Ishikawa (cell line): ENCODE measurements around the gene B4GALT1.

ENCODE experiments used
- CEBPB ChIP-seq: IDR thresholded peaks from 2 replicates; pipeline ENCODE4 v1.6.1; 2012
- CREB1 ChIP-seq: IDR thresholded peaks from 2 replicates; pipeline ENCODE4 v1.6.1; 2012; ENCODE audit warnings: low read depth
- EGR1 ChIP-seq: IDR thresholded peaks from 2 replicates; pipeline ENCODE4 v1.6.1; 2012
- EP300 ChIP-seq: IDR thresholded peaks from 2 replicates; pipeline ENCODE4 v1.6.1; 2012; ENCODE audit warnings: borderline replicate concordance
- FOXM1 ChIP-seq: IDR thresholded peaks from 2 replicates; pipeline ENCODE4 v1.6.1; 2012; ENCODE audit warnings: low read depth, borderline replicate concordance
- NFIC ChIP-seq: IDR thresholded peaks from 2 replicates; pipeline ENCODE4 v1.6.1; 2012
- RAD21 ChIP-seq: IDR thresholded peaks from 2 replicates; pipeline ENCODE4 v1.6.1; 2012; ENCODE audit warnings: low read depth
- TAF1 ChIP-seq: IDR thresholded peaks from 2 replicates; pipeline ENCODE4 v1.6.1; 2012; ENCODE audit warnings: low read depth, mild to moderate bottlenecking
- TCF12 ChIP-seq: IDR thresholded peaks from 2 replicates; pipeline ENCODE4 v1.6.1; 2012; ENCODE audit warnings: low read depth
- TEAD4 ChIP-seq: IDR thresholded peaks from 2 replicates; pipeline ENCODE4 v1.6.1; 2012
- YY1 ChIP-seq: IDR thresholded peaks from 2 replicates; pipeline ENCODE4 v1.6.1; 2012; ENCODE audit warnings: low read depth
- ZBTB7A ChIP-seq: IDR thresholded peaks from 2 replicates; pipeline ENCODE4 v1.6.1; 2012; ENCODE audit warnings: low read depth
- TF ChIP-seq, protein P1 (sequence below): IDR thresholded peaks from 2 replicates; pipeline ENCODE4 v1.6.1; 2012
- TF ChIP-seq, protein P2 (sequence below): IDR thresholded peaks from 2 replicates; pipeline ENCODE4 v1.6.1; 2012; ENCODE audit warnings: low read depth, mild to moderate bottlenecking
- TF ChIP-seq, protein P3 (sequence below): IDR thresholded peaks from 2 replicates; pipeline ENCODE4 v1.6.1; 2012

Gene B4GALT1

DNA sequence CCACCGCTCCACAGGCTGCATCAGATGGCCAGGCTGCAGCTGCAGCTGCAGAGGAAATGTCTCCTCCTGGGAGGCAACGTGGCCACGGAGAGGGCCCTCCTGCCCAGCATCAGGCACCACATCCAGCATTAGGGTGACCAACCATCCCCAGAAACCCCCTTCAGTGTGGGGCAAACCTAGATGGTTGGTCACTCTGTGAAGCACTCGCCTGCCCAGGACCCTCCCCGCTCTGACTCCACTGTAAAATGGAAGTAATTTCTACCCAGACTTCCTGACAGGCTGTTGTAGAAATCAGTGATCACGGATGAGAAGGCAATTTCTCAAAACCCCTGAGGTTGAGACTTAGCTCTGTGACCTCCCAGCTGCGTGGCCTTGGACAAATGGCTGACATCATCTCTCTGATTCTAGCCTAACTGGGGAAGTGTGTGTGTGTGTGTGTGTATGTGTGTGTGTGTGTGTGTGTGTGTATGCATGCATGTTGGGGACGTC lies 31.6 kb downstream of the B4GALT1 start:
- TF ChIP-seq RAD21 (no peak), NFIC (no peak), ZBTB7A (no peak), EGR1 (no peak), CREB1 (no peak), FOXM1 (no peak), TCF12 (no peak), EP300 (no peak), TAF1 (no peak)
- TF ChIP-seq, protein P1, sequence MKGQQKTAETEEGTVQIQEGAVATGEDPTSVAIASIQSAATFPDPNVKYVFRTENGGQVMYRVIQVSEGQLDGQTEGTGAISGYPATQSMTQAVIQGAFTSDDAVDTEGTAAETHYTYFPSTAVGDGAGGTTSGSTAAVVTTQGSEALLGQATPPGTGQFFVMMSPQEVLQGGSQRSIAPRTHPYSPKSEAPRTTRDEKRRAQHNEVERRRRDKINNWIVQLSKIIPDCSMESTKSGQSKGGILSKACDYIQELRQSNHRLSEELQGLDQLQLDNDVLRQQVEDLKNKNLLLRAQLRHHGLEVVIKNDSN, result no peak
- TF ChIP-seq, protein P2, sequence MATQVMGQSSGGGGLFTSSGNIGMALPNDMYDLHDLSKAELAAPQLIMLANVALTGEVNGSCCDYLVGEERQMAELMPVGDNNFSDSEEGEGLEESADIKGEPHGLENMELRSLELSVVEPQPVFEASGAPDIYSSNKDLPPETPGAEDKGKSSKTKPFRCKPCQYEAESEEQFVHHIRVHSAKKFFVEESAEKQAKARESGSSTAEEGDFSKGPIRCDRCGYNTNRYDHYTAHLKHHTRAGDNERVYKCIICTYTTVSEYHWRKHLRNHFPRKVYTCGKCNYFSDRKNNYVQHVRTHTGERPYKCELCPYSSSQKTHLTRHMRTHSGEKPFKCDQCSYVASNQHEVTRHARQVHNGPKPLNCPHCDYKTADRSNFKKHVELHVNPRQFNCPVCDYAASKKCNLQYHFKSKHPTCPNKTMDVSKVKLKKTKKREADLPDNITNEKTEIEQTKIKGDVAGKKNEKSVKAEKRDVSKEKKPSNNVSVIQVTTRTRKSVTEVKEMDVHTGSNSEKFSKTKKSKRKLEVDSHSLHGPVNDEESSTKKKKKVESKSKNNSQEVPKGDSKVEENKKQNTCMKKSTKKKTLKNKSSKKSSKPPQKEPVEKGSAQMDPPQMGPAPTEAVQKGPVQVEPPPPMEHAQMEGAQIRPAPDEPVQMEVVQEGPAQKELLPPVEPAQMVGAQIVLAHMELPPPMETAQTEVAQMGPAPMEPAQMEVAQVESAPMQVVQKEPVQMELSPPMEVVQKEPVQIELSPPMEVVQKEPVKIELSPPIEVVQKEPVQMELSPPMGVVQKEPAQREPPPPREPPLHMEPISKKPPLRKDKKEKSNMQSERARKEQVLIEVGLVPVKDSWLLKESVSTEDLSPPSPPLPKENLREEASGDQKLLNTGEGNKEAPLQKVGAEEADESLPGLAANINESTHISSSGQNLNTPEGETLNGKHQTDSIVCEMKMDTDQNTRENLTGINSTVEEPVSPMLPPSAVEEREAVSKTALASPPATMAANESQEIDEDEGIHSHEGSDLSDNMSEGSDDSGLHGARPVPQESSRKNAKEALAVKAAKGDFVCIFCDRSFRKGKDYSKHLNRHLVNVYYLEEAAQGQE, result no peak

DNA sequence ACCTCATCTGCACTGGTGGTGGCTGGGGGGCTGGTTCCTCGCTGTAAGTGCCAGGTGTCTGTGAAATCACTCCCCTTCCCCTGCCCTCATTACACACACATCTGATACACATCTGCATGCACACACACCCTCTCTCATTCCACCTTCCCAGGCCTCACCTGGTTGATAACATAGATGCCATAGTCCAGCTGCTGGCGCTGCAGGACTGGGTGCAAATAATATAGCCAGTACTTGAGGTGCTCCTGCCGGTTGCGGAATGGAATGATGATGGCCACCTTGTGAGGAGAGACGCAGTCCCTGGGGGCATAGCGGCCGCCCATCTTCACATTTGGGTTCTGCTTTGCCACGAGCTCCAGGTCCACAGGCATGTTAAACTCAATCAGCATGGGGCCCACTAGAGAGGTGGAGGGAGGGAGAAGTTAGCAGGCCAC lies 32.1 kb downstream of the B4GALT1 start:
- TF ChIP-seq RAD21 (no peak), EP300 (no peak), EGR1 (no peak), TEAD4 (no peak), ZBTB7A (no peak), FOXM1 (no peak), NFIC (no peak), CREB1 (no peak), CEBPB (no peak), TCF12 (no peak), YY1 (no peak), TAF1 (no peak)
- TF ChIP-seq, protein P3, sequence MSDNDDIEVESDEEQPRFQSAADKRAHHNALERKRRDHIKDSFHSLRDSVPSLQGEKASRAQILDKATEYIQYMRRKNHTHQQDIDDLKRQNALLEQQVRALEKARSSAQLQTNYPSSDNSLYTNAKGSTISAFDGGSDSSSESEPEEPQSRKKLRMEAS, result no peak
- TF ChIP-seq, protein P2, result no peak
- TF ChIP-seq, protein P1, result no peak

DNA sequence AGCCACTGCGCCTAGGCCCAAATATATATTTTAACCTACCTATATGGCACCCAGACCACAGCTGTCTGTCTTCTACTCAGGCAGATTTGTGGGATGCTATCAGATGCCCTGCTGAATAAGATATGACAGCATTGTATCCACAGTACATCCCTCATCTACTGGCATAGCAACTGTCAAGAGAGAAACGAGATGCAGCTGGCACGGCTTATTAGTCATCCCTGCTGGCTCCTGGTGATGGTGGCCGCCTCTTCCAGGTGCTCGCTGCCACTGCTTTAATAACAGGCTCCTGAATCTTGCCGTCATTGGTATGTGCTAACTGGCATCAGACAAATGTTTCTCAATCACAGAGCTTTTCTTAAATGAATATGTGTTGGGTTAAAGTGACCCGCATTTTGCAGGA lies 34.0 kb downstream of the B4GALT1 start:
- TF ChIP-seq RAD21, result no peak
- TF ChIP-seq TEAD4, result no peak
- no peak for TF ChIP-seq CREB1
- no peak for TF ChIP-seq TCF12
- TF ChIP-seq, protein P2, result no peak
- TF ChIP-seq CEBPB, result no peak
- TF ChIP-seq EP300, result no peak
- TF ChIP-seq, protein P3, result no peak
- TF ChIP-seq ZBTB7A, result no peak
- TF ChIP-seq TAF1, result no peak

DNA sequence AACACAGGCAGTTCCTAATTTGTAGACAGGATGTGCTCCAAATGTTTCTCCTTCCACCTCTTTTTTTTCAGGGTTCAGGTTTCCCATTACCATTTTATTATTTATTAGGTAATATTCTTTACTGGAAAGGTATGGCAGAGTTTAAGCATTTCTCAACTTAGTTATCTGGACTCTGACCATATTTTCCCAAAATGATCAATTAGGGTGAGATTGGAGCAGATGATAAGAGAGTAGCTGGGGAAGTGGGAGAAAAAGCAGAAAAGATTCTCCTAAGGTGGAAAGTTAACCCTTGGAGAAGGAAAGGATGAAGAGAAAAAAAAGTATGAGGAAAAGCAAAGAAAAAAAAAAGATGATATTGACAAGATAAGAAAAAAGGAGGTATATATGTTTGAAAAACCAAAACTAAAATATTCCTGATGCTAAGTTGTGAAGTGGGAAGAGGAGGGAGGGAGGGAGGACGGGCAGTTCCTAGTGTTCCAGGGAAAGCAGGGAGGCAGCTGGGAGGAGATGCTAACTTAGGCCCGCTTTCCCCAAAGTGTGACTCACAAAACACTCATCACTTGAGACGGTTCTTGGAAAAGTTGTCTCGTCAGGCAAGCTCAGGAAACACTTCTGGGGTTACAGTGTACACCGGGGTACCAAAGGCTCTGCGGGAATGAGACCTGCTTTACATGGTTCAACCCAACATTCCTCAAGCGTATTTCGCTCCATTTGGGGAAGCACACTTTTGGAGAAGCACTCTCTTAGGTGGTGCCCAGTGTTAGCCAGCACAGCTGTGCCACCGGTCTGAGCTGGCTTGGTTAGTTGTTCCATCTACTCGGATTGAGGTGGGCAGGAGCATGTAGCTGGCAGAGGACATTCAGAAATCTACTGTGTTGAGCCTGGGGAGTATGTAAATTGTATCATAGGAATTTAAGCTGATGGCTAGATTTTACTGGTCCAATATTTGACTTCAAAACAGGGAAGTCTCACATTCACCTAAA lies 35.1 kb downstream of the B4GALT1 start:
- TF ChIP-seq, protein P2, result no peak
- no peak for TF ChIP-seq CREB1
